ENCODE measurements around the gene TSHZ3.

The TSHZ3 gene

DNA sequence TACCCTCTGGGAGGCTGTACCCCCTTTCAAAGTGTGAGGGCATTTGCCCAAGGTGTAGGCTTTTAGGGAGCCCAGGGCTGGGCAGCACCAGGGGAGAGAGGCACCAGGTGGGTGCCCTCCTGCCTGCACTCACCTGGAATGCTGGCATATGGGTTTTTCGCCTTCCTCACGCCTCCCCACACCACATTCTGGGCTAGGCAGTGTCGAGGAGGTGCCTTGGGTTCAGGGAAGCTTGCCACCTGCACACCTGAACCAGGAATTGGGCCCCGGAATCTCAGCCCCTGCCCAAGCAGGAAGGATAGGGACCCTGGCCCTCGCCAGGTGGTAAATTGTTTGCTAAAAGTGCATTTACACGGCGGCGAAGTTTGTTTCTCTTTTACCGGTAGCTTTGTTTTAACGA lies 5.1 kb upstream of the TSHZ3 start:
- no peak for TF ChIP-seq CTCF (IDR thresholded peaks at IDR 0.05)

DNA sequence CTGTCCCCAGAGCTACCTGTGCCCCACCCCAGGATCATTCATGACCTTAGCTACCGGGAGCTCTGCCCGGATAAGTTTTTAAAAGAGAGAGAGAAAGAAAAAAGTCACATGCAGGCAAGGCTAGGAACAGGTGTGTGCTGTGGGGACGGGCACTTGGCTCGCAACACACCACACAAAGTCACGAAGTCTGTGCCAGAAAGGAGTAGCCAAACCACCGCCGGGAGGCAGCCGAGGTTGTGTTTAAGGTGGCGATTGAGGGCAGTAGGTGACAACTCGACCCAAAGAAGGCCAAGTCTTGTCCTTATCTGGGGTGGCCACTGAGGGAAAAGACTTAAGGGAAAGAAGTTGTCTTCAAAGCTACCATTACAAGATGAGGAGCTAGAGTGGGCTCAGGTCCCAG lies 4.6 kb upstream of the TSHZ3 start:
- TF ChIP-seq CTCF (IDR thresholded peaks at IDR 0.05): peak; percentile 37; the same call in 1 of the 2 replicates

- no peak for TF ChIP-seq CTCF (IDR thresholded peaks at IDR 0.05)
Observed at GRCh38 chr19:31352782-31353651, 3.8 kb upstream of the TSHZ3 start.

DNA sequence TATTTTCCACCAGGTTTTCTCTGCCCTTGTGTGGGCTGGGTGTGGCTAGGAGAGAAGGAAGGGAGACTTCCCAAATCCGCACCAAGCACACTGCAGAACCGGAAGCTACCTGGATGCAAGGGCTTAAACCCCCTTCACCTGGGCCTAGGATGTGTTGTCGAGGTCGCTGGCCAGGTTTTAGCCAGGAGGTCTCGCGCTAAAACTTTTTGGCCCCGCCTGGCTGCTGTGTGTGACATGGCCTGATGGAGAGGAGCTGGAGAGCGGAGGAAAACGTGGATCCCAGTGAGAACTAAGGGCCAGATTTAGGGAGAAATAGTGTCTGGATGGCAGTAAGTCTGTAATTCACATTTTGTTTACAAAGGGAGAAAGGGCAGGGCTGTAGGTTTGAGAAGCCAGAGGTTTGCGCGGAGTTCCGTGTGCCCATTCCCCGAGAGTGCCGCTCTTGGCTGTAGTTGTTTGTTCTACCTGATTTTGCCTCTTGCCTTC lies 3.1 kb upstream of the TSHZ3 start:
- no peak for TF ChIP-seq CTCF (IDR thresholded peaks at IDR 0.05)

DNA sequence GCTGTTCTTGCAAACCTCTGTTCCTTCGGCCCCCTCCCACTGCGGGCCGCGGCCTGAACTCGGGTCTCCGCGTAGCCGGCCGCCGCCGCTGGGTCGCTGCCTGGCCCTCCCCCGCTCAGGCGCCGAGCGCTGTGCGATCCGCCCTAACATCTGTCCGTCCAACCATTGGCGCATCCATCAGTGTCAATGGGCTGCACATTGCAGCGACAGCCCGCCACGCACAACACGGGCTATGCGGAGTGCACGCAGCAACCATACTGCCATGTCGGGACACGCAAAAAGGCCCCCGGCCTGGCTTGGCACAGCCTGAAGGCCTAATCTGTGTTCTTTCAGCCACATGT lies 2.6 kb upstream of the TSHZ3 start:
- TF ChIP-seq CTCF (IDR thresholded peaks at IDR 0.05): no peak

- TF ChIP-seq CTCF (IDR thresholded peaks at IDR 0.05): no peak
Observed at GRCh38 chr19:31351056-31351854, 2.0 kb upstream of the TSHZ3 start.

DNA sequence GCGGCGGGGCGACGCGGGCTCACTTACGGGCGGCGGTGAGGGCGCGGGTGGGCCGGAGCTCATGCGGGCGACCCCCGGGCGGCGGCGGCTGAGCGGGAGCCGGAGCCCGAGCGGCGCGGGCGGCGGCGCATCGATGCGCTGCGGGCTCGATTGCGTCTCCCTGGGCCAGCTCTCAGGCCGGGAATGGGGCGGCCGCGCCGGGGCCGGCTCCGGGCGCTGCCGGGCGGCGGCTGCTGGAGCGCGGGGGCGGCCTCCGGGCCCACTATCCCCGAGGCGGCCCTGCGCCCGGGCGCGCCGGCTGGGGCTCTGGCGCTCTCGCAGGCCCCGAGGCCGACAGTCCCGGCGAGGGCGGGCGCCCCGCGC lies 1.4 kb upstream of the TSHZ3 start:
- TF ChIP-seq CTCF (IDR thresholded peaks at IDR 0.05): no peak
